Thoracic aorta (tissue), 2 donors: ENCODE measurements around the gene ITGA4. TPM values are rescaled to one million over a fixed set of nuclear protein-coding genes. Genes with fewer than 3 reads are reported as not detected.

Experiments used
- ATAC-seq: fragments of 150-250 bp; one replicate; pipeline ENCODE4 v1.8.0; 2017; ENCODE audit warnings: low read depth; ENCODE audit not compliant: insufficient number of reproducible peaks, low FRiP score
- DNase-seq: peaks from one replicate; pipeline ENCODE4 v3.0.0-alpha.2; 2020; ENCODE audit warnings: low spot score
- H3K27ac ChIP-seq, 2 donors: fragments of 200-600 bp; sonication (generic); 1 replicate in 1 of 2; 2 replicates in 1 of 2; pipeline ENCODE4 v1.5.1; 2016; ENCODE audit warnings: mild to moderate bottlenecking in 2 of 2, moderate library complexity in 2 of 2
- H3K27me3 ChIP-seq: fragments of 200-600 bp; sonication (generic); replicated peaks from 2 replicates; pipeline ENCODE4 v1.6.0; 2016; ENCODE audit warnings: mild to moderate bottlenecking; ENCODE audit not compliant: insufficient read depth
- H3K36me3 ChIP-seq: fragments of 200-600 bp; sonication (generic); one replicate; pipeline ENCODE4 v1.5.1; 2016
- H3K4me1 ChIP-seq, 2 donors: fragments of 200-600 bp; sonication (generic); 1 replicate in 1 of 2; 2 replicates in 1 of 2; pipeline versions ENCODE4 v1.5.1 to v1.6.0; 2016; ENCODE audit warnings: low read depth in 2 of 2, mild to moderate bottlenecking in 1 of 2; ENCODE audit not compliant: control insufficient read depth in 1 of 2
- H3K4me3 ChIP-seq: fragments of 200-600 bp; sonication (generic); 2 replicates; pipeline ENCODE4 v1.5.1; 2016; ENCODE audit warnings: mild to moderate bottlenecking
- H3K9me3 ChIP-seq: fragments of 200-600 bp; sonication (generic); 2 replicates; pipeline ENCODE4 v1.5.1; 2016
- total RNA-seq, 2 donors: library from RNA; depleted of rRNA; stranded (reverse); fragments of >200 nt; gene quantifications; one replicate each; pipeline versions ENCODE4 v1.1.0 to v1.2.3, GENCODE V29; 2016
- TF ChIP-seq, protein P1 (sequence below): fragments of 200-600 bp; sonication (generic); IDR thresholded peaks from one replicate; pipeline ENCODE4 v1.5.1; 2019; ENCODE audit warnings: antibody characterized with exemption

ITGA4 gene
- total RNA-seq, 2 donors from 2014 or later, result 21.9 to 40.3 TPM

DNA sequence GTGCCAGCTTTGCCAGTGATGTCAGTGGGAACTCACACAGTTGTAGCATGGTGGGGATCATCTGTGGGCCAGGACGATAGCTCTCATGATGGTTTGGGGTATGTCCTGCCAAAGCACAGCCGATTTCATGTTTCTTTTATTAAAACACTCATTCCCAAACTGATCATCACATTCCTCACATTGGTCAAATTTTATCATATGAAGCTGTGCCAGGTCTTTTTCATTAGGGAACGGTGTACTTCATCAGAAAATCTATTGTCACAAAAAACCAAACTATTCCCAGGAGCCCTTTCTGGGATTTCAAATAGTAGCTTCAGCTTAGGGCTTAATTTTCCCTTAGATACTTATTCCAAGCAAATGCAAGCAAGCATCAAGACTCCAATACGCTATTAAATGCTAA lies 42.0 kb downstream of the ITGA4 start:
- H3K9me3 ChIP-seq, result no peaks in the 10 kb centered on the region
- H3K4me3 ChIP-seq, result no peak overlapping the region
- no peaks in the 10 kb centered on the region for H3K4me1 ChIP-seq
- no peaks in the 10 kb centered on the region for H3K27me3 ChIP-seq
- DNase-seq, result no peak
- H3K36me3 ChIP-seq, result no peaks in the 10 kb centered on the region
- H3K27ac ChIP-seq, result no peak overlapping the region
- TF ChIP-seq, protein P1, sequence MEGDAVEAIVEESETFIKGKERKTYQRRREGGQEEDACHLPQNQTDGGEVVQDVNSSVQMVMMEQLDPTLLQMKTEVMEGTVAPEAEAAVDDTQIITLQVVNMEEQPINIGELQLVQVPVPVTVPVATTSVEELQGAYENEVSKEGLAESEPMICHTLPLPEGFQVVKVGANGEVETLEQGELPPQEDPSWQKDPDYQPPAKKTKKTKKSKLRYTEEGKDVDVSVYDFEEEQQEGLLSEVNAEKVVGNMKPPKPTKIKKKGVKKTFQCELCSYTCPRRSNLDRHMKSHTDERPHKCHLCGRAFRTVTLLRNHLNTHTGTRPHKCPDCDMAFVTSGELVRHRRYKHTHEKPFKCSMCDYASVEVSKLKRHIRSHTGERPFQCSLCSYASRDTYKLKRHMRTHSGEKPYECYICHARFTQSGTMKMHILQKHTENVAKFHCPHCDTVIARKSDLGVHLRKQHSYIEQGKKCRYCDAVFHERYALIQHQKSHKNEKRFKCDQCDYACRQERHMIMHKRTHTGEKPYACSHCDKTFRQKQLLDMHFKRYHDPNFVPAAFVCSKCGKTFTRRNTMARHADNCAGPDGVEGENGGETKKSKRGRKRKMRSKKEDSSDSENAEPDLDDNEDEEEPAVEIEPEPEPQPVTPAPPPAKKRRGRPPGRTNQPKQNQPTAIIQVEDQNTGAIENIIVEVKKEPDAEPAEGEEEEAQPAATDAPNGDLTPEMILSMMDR, result no peak
- no peak for ATAC-seq

DNA sequence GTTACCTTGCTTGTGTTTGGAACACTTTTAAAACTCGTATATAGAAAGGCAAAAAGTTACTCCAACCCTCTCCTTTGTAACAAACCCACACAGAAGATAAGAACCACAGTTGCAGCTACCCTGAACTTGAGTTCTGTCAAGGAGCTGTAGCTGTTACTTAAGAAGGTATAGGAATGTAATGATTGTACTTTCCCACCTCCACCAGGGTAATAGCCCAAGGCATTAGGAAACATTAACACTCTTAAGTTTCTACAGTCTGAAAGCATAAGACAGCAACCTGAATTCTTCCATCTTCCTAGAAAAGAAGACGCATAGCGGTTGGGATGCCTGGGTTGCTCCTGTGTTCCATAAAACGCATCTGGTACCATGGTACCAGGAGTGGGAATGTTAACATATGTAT lies 43.0 kb downstream of the ITGA4 start:
- H3K4me3 ChIP-seq, result no peak overlapping the region
- H3K4me1 ChIP-seq, result no peaks in the 10 kb centered on the region
- TF ChIP-seq, protein P1, result no peak
- H3K27ac ChIP-seq, result no peak overlapping the region
- no peaks in the 10 kb centered on the region for H3K9me3 ChIP-seq
- no peaks in the 10 kb centered on the region for H3K36me3 ChIP-seq
- ATAC-seq (no peak), DNase-seq (no peak)
- no peaks in the 10 kb centered on the region for H3K27me3 ChIP-seq

DNA sequence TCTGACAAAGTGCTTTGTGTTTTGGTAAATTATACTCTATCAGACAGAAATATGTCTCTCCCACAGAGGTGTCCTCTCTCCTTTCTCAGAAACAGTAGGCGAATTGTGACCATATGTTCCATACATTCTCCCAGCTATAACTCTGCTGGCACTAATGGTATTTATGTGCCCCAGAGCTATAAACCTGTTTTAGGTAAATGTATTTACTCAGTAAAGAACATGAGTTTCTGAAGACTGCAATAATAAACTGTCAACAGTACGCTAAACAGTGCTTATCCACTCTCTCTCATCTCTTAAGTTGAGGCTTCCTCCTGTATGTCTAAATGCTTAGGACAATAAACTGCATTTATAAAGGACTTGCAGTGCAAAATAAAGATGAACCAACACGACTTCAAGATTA lies 58.5 kb downstream of the ITGA4 start:
- Histone ChIP-seq H3K9me3 (no peaks in the 10 kb centered on the region), H3K27ac (no peak overlapping the region), H3K4me1 (no peaks in the 10 kb centered on the region), H3K27me3 (no peaks in the 10 kb centered on the region), H3K36me3 (no peaks in the 10 kb centered on the region), H3K4me3 (no peak overlapping the region)
- TF ChIP-seq, protein P1, result no peak
- no peak for DNase-seq
- ATAC-seq, result no peak

DNA sequence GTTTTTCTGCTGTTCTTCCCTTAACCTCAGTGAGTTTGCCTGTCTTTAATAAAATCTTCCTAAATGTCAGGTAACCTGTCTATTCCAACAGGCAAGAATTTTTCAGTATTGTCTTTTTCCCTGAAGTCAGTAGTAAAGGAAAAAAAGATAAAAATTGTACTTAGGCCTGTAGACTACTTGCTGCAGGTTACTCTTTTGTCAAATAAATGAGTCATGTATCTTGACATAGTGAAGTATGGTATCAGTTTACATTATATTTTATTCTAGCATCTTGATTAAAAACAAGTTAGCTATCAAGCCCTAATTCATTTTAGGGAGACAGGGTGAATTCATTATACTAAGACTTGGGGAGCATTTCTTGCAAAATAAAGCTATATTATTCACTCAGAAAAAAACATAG lies 59.8 kb downstream of the ITGA4 start:
- DNase-seq, result no peak
- H3K27me3 ChIP-seq, result no peaks in the 10 kb centered on the region
- ATAC-seq, result no peak
- H3K4me1 ChIP-seq, result no peaks in the 10 kb centered on the region
- TF ChIP-seq, protein P1, result no peak
- H3K36me3 ChIP-seq, result no peaks in the 10 kb centered on the region
- H3K27ac ChIP-seq, result no peak overlapping the region
- no peaks in the 10 kb centered on the region for H3K9me3 ChIP-seq
- H3K4me3 ChIP-seq, result no peak overlapping the region

DNA sequence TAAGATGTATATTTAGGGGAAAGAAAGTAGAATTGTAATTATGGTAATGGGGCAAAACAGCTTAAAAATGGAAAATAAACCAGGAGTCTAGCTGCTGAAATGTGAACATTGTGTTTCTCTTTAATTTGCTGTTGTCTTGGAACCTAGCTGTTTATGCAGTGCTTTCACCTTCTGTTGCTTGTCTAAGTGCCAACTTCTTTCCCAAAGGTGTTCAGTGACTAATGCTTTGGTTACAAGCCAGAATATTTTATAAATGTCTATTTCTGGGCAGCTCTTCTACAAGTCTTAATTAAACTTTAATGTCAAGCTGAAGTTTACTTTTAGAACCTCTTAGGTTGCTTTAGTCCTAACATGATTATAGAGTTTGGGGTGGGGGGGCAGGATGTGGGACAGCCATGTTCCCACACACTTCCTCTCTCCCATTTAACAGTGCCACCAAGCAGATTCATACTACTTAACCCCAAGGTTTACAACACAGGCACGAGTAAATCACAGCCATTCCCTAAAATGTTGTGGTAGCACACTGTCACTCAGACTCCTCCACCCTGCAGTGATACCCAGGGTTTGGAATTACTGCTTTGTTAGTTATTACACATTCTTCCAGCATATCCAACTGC lies 60.6 kb downstream of the ITGA4 start:
- Histone ChIP-seq H3K27me3 (no peaks in the 10 kb centered on the region), H3K27ac (no peak overlapping the region), H3K4me3 (no peak overlapping the region), H3K4me1 (no peaks in the 10 kb centered on the region), H3K36me3 (no peaks in the 10 kb centered on the region), H3K9me3 (no peaks in the 10 kb centered on the region)
- DNase-seq (no peak), ATAC-seq (no peak)
- TF ChIP-seq, protein P1, result no peak
